ENCODE measurements around the gene POU2F1.

- TF ChIP-seq, protein P1, sequence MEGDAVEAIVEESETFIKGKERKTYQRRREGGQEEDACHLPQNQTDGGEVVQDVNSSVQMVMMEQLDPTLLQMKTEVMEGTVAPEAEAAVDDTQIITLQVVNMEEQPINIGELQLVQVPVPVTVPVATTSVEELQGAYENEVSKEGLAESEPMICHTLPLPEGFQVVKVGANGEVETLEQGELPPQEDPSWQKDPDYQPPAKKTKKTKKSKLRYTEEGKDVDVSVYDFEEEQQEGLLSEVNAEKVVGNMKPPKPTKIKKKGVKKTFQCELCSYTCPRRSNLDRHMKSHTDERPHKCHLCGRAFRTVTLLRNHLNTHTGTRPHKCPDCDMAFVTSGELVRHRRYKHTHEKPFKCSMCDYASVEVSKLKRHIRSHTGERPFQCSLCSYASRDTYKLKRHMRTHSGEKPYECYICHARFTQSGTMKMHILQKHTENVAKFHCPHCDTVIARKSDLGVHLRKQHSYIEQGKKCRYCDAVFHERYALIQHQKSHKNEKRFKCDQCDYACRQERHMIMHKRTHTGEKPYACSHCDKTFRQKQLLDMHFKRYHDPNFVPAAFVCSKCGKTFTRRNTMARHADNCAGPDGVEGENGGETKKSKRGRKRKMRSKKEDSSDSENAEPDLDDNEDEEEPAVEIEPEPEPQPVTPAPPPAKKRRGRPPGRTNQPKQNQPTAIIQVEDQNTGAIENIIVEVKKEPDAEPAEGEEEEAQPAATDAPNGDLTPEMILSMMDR (conservative IDR thresholded peaks at IDR 0.05), result no peak
- no peak for TF ChIP-seq EZH2 (IDR thresholded peaks at IDR 0.05; ENCODE audit: low read depth)
Observed at GRCh38 chr1:167249702-167250101, 29.0 kb downstream of the POU2F1 start.
